WTC11 (cell line): ENCODE results near the gene ASTN2. TPM values are rescaled to one million over a fixed set of nuclear protein-coding genes. Genes with fewer than 3 reads are reported as not detected.

Source experiments
- ATAC-seq: fragments of 200-7000 bp; cut with Tn5 transposase; 2 replicates; pipeline ENCODE4 v1.10.0; 2021; ENCODE audit warnings: mild to moderate bottlenecking, moderate library complexity
- CTCF ChIA-PET: fragments of 300-600 bp; sonication (Branson Sonifier 250); formaldehyde crosslinking; loops from one replicate; lab custom pipeline; 2021; ENCODE audit warnings: antibody characterized with exemption; lab: Charles Lee
- POLR2A ChIA-PET: fragments of 350-600 bp; sonication (Branson Sonifier 250); formaldehyde crosslinking; loops from one replicate; lab custom pipeline; 2021; ENCODE audit warnings: antibody characterized with exemption; lab: Charles Lee
- DNase-seq: peaks from one replicate; pipeline ENCODE4 v3.0.0; 2021; ENCODE audit warnings: low spot score
- H3K27ac Mint-ChIP-seq: 2 replicates; pipeline ENCODE4 v1.8.0; 2021; ENCODE audit warnings: mixed read lengths
- H3K27me3 Mint-ChIP-seq: 2 replicates; pipeline ENCODE4 v1.8.0; 2021; ENCODE audit warnings: low read depth, mild to moderate bottlenecking, moderate library complexity, mixed read lengths
- H3K36me3 Mint-ChIP-seq: 2 replicates; pipeline ENCODE4 v1.8.0; 2021; ENCODE audit warnings: mixed read lengths
- H3K4me1 Mint-ChIP-seq: 2 replicates; pipeline ENCODE4 v1.8.0; 2022; ENCODE audit warnings: mixed read lengths
- H3K4me3 Mint-ChIP-seq: 2 replicates; pipeline ENCODE4 v1.8.0; 2021; ENCODE audit warnings: mild to moderate bottlenecking, moderate library complexity, mixed read lengths
- H3K9me3 Mint-ChIP-seq: 2 replicates; pipeline ENCODE4 v1.8.0; 2021; ENCODE audit warnings: mixed read lengths
- ATF6 ChIP-seq: sonication (generic); formaldehyde crosslinking; IDR thresholded peaks from 2 replicates; pipeline ENCODE4 v1.8.1; 2023; ENCODE audit warnings: mild to moderate bottlenecking, missing genetic modification reagents
- CBFB ChIP-seq: sonication (generic); formaldehyde crosslinking; IDR thresholded peaks from 2 replicates; pipeline ENCODE4 v1.8.1; 2022; ENCODE audit warnings: mild to moderate bottlenecking, low read depth, missing genetic modification reagents
- CDX4 ChIP-seq: fragments of 250-450 bp; sonication (Bioruptor Pico); IDR thresholded peaks from 2 replicates; pipeline ENCODE4 v1.9.0; 2021; ENCODE audit warnings: moderate library complexity, mild to moderate bottlenecking, inconsistent platforms, borderline replicate concordance
- CREB1 ChIP-seq: sonication (generic); formaldehyde crosslinking; IDR thresholded peaks from 2 replicates; pipeline ENCODE4 v1.8.0; 2023; ENCODE audit warnings: mild to moderate bottlenecking, missing genetic modification reagents
- E2F4 ChIP-seq: sonication (generic); formaldehyde crosslinking; IDR thresholded peaks from 2 replicates; pipeline ENCODE4 v1.8.1; 2022; ENCODE audit warnings: low read depth, mild to moderate bottlenecking, moderate library complexity, missing genetic modification reagents, borderline replicate concordance
- ELF4 ChIP-seq: sonication (generic); formaldehyde crosslinking; IDR thresholded peaks from 2 replicates; pipeline ENCODE4 v1.8.1; 2022; ENCODE audit warnings: low read depth, mild to moderate bottlenecking, moderate library complexity, missing genetic modification reagents
- EMX1 ChIP-seq: fragments of 250-450 bp; sonication (Bioruptor Pico); IDR thresholded peaks from 2 replicates; pipeline ENCODE4 v1.8.0; 2021; ENCODE audit warnings: mild to moderate bottlenecking
- FOXP4 ChIP-seq: sonication (generic); formaldehyde crosslinking; IDR thresholded peaks from 2 replicates; pipeline ENCODE4 v1.8.0; 2022; ENCODE audit warnings: mild to moderate bottlenecking, missing genetic modification reagents
- GABPB1 ChIP-seq: sonication (generic); formaldehyde crosslinking; IDR thresholded peaks from 2 replicates; pipeline ENCODE4 v1.8.1; 2023; ENCODE audit warnings: mild to moderate bottlenecking, missing genetic modification reagents
- HMGA2 ChIP-seq: fragments of 250-450 bp; sonication (Bioruptor Pico); IDR thresholded peaks from 2 replicates; pipeline ENCODE4 v1.4.0; 2021; ENCODE audit warnings: mild to moderate bottlenecking, moderate library complexity
- MXD4 ChIP-seq: fragments of 250-450 bp; sonication (Bioruptor Pico); IDR thresholded peaks from 2 replicates; pipeline ENCODE4 v1.8.0; 2021; ENCODE audit warnings: mild to moderate bottlenecking, moderate library complexity, borderline replicate concordance
- NFYB ChIP-seq: sonication (generic); formaldehyde crosslinking; conservative IDR thresholded peaks from 2 replicates; pipeline ENCODE4 v1.8.0; 2022; ENCODE audit warnings: low read depth, missing genetic modification reagents
- OVOL2 ChIP-seq: fragments of 250-450 bp; sonication (Bioruptor Pico); IDR thresholded peaks from 2 replicates; pipeline ENCODE4 v1.9.0; 2021; ENCODE audit warnings: mild to moderate bottlenecking, borderline replicate concordance
- RELA ChIP-seq: sonication (generic); formaldehyde crosslinking; IDR thresholded peaks from 2 replicates; pipeline ENCODE4 v1.8.1; 2022; ENCODE audit warnings: missing genetic modification reagents, mild to moderate bottlenecking, borderline replicate concordance
- SP1 ChIP-seq: sonication (generic); formaldehyde crosslinking; conservative IDR thresholded peaks from 2 replicates; pipeline ENCODE4 v1.8.1; 2022; ENCODE audit warnings: missing genetic modification reagents
- ZBTB21 ChIP-seq: sonication (generic); formaldehyde crosslinking; IDR thresholded peaks from 2 replicates; pipeline ENCODE4 v1.8.1; 2023; ENCODE audit warnings: mild to moderate bottlenecking, missing genetic modification reagents, borderline replicate concordance
- ZNF121 ChIP-seq: sonication (generic); formaldehyde crosslinking; IDR thresholded peaks from 2 replicates; pipeline ENCODE4 v1.8.0; 2023; ENCODE audit warnings: missing genetic modification reagents
- ZNF138 ChIP-seq: sonication (generic); formaldehyde crosslinking; conservative IDR thresholded peaks from 2 replicates; pipeline ENCODE4 v1.8.1; 2022; ENCODE audit warnings: mild to moderate bottlenecking, moderate library complexity, missing genetic modification reagents
- ZNF232 ChIP-seq: sonication (generic); formaldehyde crosslinking; IDR thresholded peaks from 2 replicates; pipeline ENCODE4 v1.8.0; 2022; ENCODE audit warnings: mild to moderate bottlenecking, missing genetic modification reagents
- total RNA-seq: library from RNA; stranded (reverse); gene quantifications from 3 replicates; pipeline ENCODE4 v1.2.3, GENCODE V29; 2021

ASTN2 gene
- total RNA-seq, 1 experiment from 2014 or later: 16.2 TPM

GRCh38 chr9:116387934-116388698 lies 1026.7 kb downstream of the ASTN2 start (continued):
- TF ChIP-seq EMX1: no peak
- TF ChIP-seq GABPB1: no peak
- TF ChIP-seq MXD4 (CRISPR knock-in tag): no peak
- TF ChIP-seq RELA (CRISPR knock-in tag): no peak

GRCh38 chr9:116383936-116384335 lies 1030.9 kb downstream of the ASTN2 start:
- Mint-ChIP-seq H3K4me1 (no peaks in the 10 kb centered on the region), H3K27ac (no peak overlapping the region), H3K27me3 (no peaks in the 10 kb centered on the region; the same call in 1 of the 2 replicates), H3K9me3 (no peaks in the 10 kb centered on the region), H3K36me3 (no peaks in the 10 kb centered on the region), H3K4me3 (no peak overlapping the region)
- ATAC-seq: no peak
- POLR2A ChIA-PET: no interaction called here
- CTCF ChIA-PET: no interaction called here
- no peak for TF ChIP-seq SP1 (CRISPR knock-in tag)
- 0 out of 2 replicates have a peak, but pooled peaks have one; percentile 37 for TF ChIP-seq HMGA2
- TF ChIP-seq ZNF121 (CRISPR knock-in tag): no peak
- no peak for TF ChIP-seq CDX4
- TF ChIP-seq E2F4 (CRISPR knock-in tag): no peak
- TF ChIP-seq CBFB: no peak
- no peak for TF ChIP-seq OVOL2 (CRISPR knock-in tag)
- TF ChIP-seq ELF4: no peak
- no peak for DNase-seq

GRCh38 chr9:116383133-116383532 lies 1031.7 kb downstream of the ASTN2 start:
- Mint-ChIP-seq H3K9me3 (no peaks in the 10 kb centered on the region), H3K27ac (no peak overlapping the region), H3K27me3 (no peaks in the 10 kb centered on the region; the same call in 1 of the 2 replicates), H3K4me1 (no peaks in the 10 kb centered on the region), H3K4me3 (no peak overlapping the region), H3K36me3 (no peaks in the 10 kb centered on the region)
- DNase-seq (no peak), ATAC-seq (no peak)
- no peak for TF ChIP-seq ZNF232
- no peak for TF ChIP-seq NFYB (CRISPR knock-in tag)
- TF ChIP-seq FOXP4 (CRISPR knock-in tag): no peak
- no peak for TF ChIP-seq CREB1 (CRISPR knock-in tag)
- TF ChIP-seq ZNF138 (CRISPR knock-in tag): no peak
- no peak for TF ChIP-seq ATF6 (CRISPR knock-in tag)
- no peak for TF ChIP-seq ZBTB21
- no peak for TF ChIP-seq ZNF121 (CRISPR knock-in tag)
- CTCF ChIA-PET: no interaction called here
- POLR2A ChIA-PET: no interaction called here
